ENCODE results near the gene THY1.
A peak's percentile ranks its signal among the peaks of the same experiment; 100 is the strongest.
"Not testable (repeated sequence)": the region's sequence is repeated elsewhere in the genome, so short reads cannot be mapped to it uniquely, and the experiment has no call there.

THY1 gene

GRCh38 chr11:119384332-119384731 lies 38.6 kb downstream of the THY1 start:
- no peak for DNase-seq

GRCh38 chr11:119382513-119382912 lies 40.5 kb downstream of the THY1 start:
- not testable (repeated sequence) for DNase-seq

- no peak for DNase-seq
Observed at GRCh38 chr11:119382101-119382500, 40.9 kb downstream of the THY1 start.

GRCh38 chr11:119381181-119381988 lies 41.6 kb downstream of the THY1 start, which contains the start of gene USP2:
Gene USP2, minus strand, starts transcription at chr11:119381690. Its CDS starts 8,210 bp downstream, at chr11:119373480.
- peak in 56 of 58 donors; percentile 85 to 99 (median 97) for DNase-seq

DNA sequence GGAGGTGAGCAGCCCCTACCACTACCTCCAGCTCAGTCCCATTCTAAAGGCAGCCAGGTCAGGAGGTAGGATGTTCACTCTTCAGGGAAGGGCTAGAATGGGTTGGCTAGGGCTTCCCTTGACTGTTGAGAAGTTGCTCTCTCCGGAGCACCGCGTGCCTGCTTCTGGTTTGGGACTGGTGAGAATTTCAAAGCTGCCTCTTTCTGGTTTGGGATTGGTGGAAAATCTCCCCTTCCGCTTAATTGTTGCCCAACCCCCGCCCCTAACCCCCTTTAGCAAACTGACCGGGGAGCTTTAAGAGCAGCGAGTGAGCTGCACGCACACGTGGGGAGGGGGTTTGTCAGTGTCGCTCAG lies 42.2 kb downstream of the THY1 start:
- peak in 3 of 58 donors; percentile 23 to 45 (median 33) for DNase-seq

DNA sequence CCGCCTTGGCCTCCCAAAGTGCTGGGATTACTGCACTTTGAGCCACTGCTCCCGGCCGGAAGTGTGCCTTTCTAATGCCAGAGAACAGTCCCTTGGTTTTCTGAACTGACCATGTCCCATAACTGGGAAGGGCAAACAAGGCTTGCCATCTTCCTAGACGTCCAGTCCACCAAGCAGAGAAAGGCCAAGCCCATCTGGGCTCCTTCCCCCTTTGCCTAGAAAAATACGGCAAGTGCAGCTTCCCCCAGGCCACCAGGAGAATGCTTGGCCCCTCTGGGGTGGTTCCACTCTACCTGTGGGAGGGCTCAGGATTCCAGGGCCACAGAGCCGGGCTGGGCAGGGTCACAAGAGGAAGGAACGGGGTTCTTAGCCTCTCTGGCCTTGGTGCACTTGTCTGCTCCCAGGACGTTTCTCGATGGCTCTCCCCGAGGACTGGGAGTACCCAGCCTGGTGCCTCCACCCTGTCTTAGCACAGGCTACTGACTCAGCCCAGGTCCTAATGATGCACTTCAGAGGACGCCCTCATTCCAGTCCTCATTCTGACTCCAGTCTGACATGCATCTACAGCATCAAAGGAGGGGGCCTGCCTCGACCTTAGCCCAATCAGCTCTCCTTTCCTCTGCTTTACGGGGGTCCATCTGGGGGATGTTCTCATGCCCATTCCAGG lies 42.7 kb downstream of the THY1 start:
- DNase-seq, result no peak

- DNase-seq, result no peak
Observed at GRCh38 chr11:119378851-119379465, 44.0 kb downstream of the THY1 start.

DNA sequence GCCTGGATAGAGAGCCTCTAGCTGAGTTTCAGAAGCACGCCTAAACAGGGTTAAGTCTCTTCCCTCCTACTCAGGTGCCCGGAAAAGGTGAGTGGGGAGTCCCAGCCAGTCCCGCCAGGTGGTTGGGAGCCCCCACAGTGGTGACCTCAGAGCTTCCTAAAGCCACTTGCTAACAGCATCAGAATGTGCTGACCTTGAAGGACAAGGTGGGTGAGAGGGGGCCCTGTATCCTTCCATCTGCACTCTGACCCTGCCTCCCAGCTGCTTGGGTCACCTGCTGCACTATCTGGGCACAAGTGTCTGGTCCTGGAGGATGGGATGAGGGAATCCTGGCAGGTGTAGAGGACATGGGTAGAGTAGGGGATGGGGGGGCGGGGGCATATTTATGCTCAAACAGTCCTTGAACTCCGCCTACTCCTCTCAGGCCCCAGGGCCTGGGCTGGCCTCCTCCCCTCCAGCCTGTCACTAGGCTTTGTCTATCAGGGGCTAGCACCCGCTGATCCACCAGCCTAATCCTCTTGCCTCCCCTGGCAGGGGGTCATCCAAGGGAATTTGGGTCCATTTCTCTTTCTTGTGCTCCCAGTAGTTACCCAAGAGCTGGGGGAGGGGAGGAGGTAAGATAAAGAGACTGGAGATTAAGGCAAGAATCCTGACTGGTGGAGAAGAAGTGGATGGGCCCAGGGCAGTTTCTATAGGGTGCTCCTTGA lies 44.9 kb downstream of the THY1 start:
- DNase-seq, result no peak

- DNase-seq, result no peak
Observed at GRCh38 chr11:119377112-119377901, 45.7 kb downstream of the THY1 start.

DNA sequence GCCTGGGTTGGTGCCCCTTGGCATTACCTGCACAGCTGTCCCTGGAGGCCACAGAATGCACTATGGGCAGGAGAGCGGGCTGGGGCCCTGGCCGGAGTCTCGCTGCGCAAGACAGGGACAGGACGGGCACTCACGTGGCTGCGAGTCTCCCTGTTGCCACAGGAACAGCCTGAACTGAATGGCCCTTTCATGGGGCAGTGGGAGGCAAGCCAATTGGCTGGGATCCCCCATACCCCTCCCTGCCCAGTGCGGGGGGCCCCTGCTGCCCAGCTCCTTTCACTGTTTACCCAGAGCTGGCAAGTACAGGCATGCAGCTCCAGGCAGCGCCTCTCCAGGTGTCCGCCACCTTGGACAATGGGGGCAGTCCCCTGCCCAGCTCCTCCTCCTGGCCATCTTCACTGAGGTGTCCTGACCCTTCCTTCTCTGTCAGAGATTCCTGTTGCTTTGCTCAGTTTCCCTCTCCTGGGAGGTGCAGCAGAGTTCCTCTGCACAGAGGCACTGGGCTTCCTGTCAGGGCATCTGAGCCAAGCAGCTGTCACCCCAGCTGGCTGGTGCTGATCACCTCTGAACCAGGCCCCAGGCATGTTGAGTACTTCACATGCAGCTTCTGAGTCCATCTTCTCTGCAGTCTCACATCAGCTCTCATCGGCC lies 46.6 kb downstream of the THY1 start:
- DNase-seq, result peak in 54 of 58 donors; percentile 65 to 98 (median 90)

DNA sequence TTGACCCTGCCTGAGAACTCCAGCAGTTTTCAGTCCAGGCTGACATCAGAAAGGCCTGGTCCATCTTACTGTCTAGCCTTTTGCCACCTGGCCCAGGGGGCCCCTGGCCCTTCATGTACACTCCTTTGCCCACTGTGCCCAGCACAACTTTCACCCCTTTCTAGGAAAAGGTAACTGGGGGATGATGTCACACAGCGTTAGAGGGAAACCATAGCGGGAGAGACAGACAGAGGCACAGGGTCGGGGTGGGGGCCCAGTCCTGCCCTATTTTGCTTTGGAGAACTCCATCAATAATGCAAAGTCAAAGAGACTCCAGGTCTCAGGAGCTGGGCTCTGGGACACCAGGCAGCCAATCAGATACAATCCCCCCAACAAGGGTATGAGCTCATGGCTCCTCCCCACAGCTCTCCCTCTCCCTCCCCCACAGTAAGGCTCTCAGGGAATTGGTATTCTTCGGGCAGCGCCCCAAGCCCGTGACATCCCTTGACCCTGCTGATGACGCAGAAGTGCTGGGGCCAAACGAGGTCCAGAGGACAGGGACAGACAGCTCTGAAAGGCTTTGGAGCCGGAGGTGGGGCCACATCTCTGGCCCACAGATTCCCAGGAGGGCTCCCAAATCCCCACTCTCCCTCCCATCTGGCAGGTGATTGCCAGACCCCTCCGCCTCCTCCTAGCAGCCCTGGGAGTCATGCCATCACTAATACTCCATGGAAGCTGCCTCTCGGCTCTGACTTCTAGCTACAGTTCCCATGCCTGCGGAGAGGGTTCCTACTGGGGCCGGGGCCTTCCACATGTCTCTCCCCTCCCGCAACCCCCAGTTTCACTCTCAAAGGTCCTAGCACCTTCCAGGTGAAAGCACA lies 47.4 kb downstream of the THY1 start:
- peak in 50 of 58 donors; percentile 42 to 92 (median 76) for DNase-seq

- DNase-seq, result peak in 36 of 58 donors; percentile 36 to 80 (median 64)
Observed at GRCh38 chr11:119374632-119375336, 48.2 kb downstream of the THY1 start.

DNA sequence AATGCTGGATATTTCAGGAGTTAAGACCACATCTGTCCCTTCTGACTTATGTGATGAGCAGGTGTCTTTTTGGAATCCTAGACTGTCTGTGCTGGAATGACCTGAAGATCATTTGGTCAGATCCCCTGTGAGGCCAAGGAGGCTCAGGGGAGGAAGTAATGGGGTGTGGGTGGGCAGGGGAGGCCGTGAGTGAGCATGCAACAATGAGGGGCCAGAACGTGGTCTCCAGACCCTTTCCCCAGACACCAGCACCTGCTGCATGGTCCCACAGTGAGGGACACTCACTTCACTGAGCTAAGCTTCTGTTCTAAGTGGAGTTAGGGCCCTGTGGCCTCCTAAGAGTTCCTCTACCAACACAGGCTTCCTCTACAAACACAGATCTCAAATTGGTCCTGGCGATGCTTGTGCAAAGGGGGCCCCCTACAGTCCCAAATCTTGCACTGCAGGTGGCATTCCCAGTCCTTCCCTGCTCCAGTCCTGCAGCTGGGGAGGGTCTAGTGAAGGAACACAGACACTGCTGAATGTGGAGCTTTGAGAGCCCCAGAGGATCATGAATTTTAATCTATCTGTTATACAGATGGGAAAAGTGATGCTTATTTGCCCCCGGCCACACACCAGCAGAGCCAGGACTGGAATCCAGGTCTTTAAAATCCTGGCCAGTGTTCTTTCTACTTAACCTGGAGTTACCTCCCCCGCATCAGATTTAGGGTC lies 48.9 kb downstream of the THY1 start:
- DNase-seq, result peak in 53 of 58 donors; percentile 44 to 89 (median 75)

GRCh38 chr11:119373059-119373920 lies 49.7 kb downstream of the THY1 start:
- no peak for DNase-seq

- DNase-seq, result no peak
Observed at GRCh38 chr11:119372260-119373058, 50.5 kb downstream of the THY1 start.

GRCh38 chr11:119371778-119372182 lies 51.2 kb downstream of the THY1 start:
- DNase-seq, result peak in 32 of 58 donors; percentile 29 to 75 (median 48)
